ENCODE measurements around the gene PSME1. TPM values are rescaled to one million over a fixed set of nuclear protein-coding genes. Genes with fewer than 3 reads are reported as not detected.

PSME1 gene
- total and polyA plus RNA-seq, 4 donors: 63.3 to 237 (median 101) TPM

- TF ChIP-seq ZBTB33 (IDR thresholded peaks at IDR 0.05) (no peak), YY1 (IDR thresholded peaks at IDR 0.05) (peak; percentile 10), ATF3 (IDR thresholded peaks at IDR 0.05) (no peak), FOXA1 (IDR thresholded peaks at IDR 0.05) (no peak), EGR1 (IDR thresholded peaks at IDR 0.05; ENCODE audit: low read depth in 2 of 2) (peak in 1 of 2 donors; percentile 6), RXRA (IDR thresholded peaks at IDR 0.05) (peak; percentile 57 to 58), SP1 (IDR thresholded peaks at IDR 0.05) (peak; percentile 77)
Measured at GRCh38 chr14:24146978-24147760, 11.2 kb downstream of the PSME1 start, which contains the start of gene RNF31 (continued).

- peaks cover 3 to 35% (median 21%) of the 10 kb centered on the region in 4 donors for H3K4me1 ChIP-seq (ENCODE audit: control insufficient read depth in 4 of 4, insufficient read depth in 4 of 4, low read length in 3 of 4)
- TF ChIP-seq MAX (IDR thresholded peaks at IDR 0.05): no peak
- no peak for TF ChIP-seq GABPA (IDR thresholded peaks at IDR 0.05 in 1 of 2, conservative IDR thresholded peaks at IDR 0.05 in 1 of 2)
- no peak for TF ChIP-seq REST (IDR thresholded peaks at IDR 0.05)
- no peak for TF ChIP-seq RXRA (IDR thresholded peaks at IDR 0.05)
- TF ChIP-seq JUND (IDR thresholded peaks at IDR 0.05): no peak
- no peak for TF ChIP-seq HNF4A (conservative IDR thresholded peaks at IDR 0.05)
- TF ChIP-seq ZBTB33 (IDR thresholded peaks at IDR 0.05): no peak
- TF ChIP-seq TAF1 (conservative IDR thresholded peaks at IDR 0.05): no peak
- no peak for TF ChIP-seq HNF4G (IDR thresholded peaks at IDR 0.05)
- TF ChIP-seq SP1 (IDR thresholded peaks at IDR 0.05): no peak
- no peak for TF ChIP-seq ATF3 (IDR thresholded peaks at IDR 0.05)
- TF ChIP-seq FOXA2 (IDR thresholded peaks at IDR 0.05): no peak
- TF ChIP-seq CTCF (IDR thresholded peaks at IDR 0.05; ENCODE audit: low read depth, low read length, missing input control): no peak
- no peak for TF ChIP-seq EGR1 (IDR thresholded peaks at IDR 0.05; ENCODE audit: low read depth in 2 of 2)
- no peak for TF ChIP-seq FOXA1 (IDR thresholded peaks at IDR 0.05)
- TF ChIP-seq NR2F2 (IDR thresholded peaks at IDR 0.05): no peak
- TF ChIP-seq YY1 (IDR thresholded peaks at IDR 0.05): no peak
- H3K36me3 ChIP-seq (ENCODE audit: control insufficient read depth in 4 of 4, insufficient read depth in 3 of 4, low read depth in 1 of 4, low read length in 3 of 4): peaks cover 5 to 43% (median 34%) of the 10 kb centered on the region in 4 donors
- H3K27me3 ChIP-seq (ENCODE audit: control insufficient read depth in 4 of 4, insufficient read depth in 4 of 4, low read length in 3 of 4): no peaks in the 10 kb centered on the region
- H3K9ac ChIP-seq (ENCODE audit: low read depth in 1 of 2, low read length in 2 of 2): peak overlapping the region; percentile 57 to 79
- 6% methylated on average over 29 of the region's 29 CpGs for WGBS
- H3K9me3 ChIP-seq (ENCODE audit: control insufficient read depth in 4 of 4, low read length in 3 of 4): no peaks in the 10 kb centered on the region
- no peak for DNase-seq (ENCODE audit: low spot score)
- peak overlapping the region; percentile 89 to 91 for H3K27ac ChIP-seq (ENCODE audit: low read depth in 1 of 2, low read length in 2 of 2)
- peak overlapping the region; percentile 87 to 97 (median 93) for H3K4me3 ChIP-seq (ENCODE audit: low read depth in 1 of 3, low read length in 3 of 3)
Measured at GRCh38 chr14:24147761-24148428, 11.9 kb downstream of the PSME1 start.
